Lower leg skin (tissue), 3 donors: ENCODE measurements around the gene APOF.

Source experiments
- CTCF ChIP-seq, 3 donors: fragments of 450-650 bp; IDR thresholded peaks; one replicate each; pipeline ENCODE4 v1.5.1; 2016; ENCODE audit warnings: antibody characterized with exemption in 3 of 3, mild to moderate bottlenecking in 3 of 3, moderate library complexity in 2 of 3
- POLR2A ChIP-seq, 2 donors: fragments of 450-650 bp; IDR thresholded peaks; one replicate each; pipeline ENCODE4 v1.6.1; 2016 to 2017; ENCODE audit warnings: antibody characterized with exemption in 2 of 2, mild to moderate bottlenecking in 1 of 2, moderate library complexity in 1 of 2

DNA sequence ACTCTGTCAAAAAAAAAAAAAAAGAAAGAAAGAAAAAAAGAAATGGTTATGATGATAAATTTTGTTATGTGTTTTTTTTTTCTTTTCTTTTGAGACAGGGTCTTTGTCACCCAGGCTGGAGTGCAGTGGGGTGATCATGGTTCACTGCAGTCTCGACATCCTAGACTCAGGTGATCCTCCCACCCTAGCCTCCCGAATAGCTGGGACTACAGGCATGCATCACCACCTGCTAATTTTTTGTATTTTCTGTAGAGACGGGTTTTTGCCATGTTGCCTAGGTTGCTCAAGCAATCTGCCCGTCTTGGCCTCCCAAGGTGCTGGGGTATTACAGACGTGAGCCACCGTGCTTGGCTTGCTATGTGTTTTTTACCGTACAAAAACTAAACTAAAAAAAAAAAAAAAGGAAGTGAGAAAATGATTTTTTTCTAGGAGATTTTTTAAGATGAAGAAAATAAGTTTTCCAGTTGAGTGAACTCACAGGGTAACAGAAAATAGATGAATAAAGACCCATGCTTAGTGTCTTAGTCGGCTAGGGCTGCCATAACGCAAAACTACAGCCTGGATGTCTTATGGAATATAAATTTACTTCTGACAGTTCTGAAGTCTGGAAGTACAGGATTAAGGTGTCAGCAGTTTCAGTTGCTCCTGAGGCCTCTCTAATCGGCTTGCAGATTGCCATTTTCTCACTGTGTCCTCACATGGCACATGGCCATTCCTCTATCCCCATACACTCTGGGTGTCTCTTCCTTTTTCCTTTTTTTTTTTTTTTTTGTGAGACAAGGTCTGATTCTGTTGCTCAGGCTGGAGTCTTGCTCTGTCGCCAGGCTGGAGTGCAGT is 13.2 kb upstream of the APOF start:
- TF ChIP-seq CTCF (IDR thresholded peaks at IDR 0.05) = no peak
- no peak for TF ChIP-seq POLR2A (IDR thresholded peaks at IDR 0.05)
